Measurements from ENCODE around the gene SURF2.
"Not testable (repeated sequence)": the region's sequence is repeated elsewhere in the genome, so short reads cannot be mapped to it uniquely, and the experiment has no call there.

SURF2 gene

DNA sequence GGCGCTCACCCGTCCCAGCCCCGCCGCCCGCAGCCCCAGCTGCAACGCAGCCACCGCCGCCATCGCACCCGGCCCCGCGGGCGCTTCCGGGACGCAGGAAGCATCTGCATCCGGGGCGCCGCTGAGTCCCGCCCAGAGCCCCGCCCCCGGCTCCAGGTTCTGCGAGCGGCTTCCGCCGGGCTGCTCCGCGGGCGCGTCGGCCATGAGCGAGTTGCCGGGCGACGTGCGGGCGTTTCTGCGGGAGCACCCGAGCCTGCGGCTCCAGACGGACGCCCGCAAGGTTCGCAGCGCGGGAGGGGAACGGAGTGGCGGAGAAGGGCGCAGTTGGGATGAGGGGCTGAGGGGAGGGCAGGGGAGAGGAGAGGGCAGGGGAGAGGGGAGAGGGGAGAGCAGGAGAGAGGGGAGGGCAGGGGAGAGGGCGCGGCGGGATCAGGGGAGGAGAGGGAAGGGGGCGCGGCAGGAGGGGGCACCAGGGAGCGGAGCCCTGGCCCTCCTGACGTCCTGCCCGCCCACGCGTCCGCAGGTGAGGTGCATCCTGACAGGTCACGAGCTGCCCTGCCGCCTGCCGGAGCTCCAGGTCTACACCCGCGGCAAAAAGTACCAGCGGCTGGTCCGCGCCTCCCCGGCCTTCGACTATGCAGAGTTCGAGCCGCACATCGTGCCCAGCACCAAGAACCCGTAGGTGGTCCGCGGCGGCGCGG, at the start of gene SURF2, which contains the start of gene SURF1:
TSS of gene SURF2 (plus strand) at position 160 of the 701 bp plus-strand sequence. CDS start at position 203, 43 bp downstream.
TSS of gene SURF1 (minus strand) at position 97 of the 701 bp plus-strand sequence. CDS start at position 63, 34 bp downstream.
- DNase-seq (ENCODE audit: low spot score), result peak; percentile 84

DNA sequence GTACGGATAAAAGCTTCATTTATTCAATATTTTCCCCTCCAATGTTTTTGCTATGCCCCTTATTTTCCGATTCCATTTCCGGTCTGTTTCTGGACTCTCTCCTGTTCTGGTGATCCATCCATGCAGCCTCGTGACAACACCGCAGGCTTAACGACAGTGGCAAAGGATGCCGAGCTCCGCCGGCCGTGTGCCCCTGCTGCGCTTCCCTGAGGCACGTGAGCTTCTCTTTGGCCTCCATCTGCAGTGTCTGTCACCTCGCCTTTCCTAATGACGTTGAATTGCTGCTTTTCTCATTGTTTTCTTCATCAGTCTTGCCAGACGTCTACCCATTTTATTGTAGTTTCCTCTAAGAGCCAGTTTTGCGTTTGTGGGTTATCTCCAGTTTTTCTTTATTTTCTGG, 49.0 kb upstream of the SURF2 start:
- DNase-seq (ENCODE audit: low spot score), result no peak

DNA sequence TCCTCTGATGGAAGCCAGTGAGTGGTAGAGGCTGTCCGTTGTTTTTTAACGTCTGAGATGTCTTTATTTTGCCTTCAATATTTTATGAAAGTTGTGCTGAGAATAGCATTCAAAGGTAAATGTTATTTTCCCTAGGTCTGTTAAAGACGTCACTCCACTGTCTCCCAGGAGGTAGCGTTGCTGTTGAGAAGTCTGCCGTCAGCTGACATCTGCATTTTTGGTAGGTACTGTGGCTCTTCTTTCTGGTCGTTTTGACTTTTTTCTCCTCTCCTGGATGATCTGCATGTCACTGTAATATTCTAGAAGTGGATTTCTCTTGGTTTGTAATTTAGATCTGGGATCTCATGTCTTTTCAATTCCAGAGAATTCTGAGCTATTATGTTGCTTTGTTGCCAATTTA, 46.7 kb upstream of the SURF2 start:
- no peak for DNase-seq (ENCODE audit: low spot score)

DNA sequence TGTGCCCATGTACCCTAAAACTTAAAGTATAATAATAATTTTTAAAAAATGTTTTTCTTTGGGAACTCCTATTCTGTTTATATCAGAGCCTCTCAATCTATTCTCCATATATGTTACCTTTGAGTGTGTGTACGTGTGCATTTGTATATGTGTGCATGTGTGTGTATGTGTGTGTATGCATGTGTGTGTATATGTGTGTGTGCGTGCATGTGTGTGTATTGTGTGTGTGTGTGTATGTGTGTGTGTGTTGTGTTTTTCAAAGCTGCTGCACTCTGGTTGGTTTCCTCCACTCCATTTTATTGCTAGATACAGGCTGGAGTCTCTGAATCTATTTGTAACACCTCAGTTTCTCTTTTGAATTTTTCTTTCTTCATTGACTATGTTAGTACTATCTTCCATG, 40.4 kb upstream of the SURF2 start:
- DNase-seq (ENCODE audit: low spot score), result no peak

DNA sequence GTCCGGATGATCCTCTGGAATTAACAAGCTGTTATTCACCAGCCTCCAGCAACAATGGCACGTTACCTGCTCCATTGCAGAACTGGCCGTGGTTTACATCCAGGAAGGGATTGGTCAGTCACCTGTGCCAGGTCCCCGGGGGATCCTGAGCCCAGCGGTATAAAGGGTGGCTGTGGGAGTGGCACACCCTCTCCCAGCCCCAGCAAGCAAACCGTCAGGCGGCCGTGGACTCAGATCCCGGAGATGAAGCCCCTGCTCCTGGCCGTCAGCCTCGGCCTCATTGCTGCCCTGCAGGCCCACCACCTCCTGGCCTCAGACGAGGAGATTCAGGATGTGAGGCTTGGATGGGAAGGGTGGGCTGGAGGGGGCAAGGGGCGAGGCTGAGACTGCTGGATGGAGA, 38.8 kb upstream of the SURF2 start:
- DNase-seq (ENCODE audit: low spot score), result not testable (repeated sequence)

DNA sequence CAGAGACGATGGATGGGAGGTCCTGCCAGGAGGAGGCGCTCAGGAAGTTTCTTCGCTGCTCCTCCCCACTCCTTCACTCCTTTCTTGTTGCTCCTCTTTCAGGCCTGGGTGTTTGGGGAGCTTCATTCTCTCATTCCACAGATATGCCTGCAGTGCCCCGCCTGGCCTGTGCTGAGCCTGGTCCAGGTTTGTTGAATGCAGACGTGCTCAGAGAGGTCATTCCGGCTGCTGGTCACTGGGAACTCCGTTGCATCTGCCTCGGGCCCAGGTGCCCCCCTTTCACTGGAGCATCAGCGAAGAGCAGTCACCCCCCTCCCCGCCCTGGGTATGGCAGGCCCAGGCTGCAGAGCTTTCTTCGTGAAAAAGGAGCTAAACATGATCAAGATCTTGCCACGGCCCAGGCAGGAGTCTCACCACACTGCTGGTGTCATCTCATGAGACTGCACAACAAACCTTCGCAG, 35.9 kb upstream of the SURF2 start:
- no peak for DNase-seq (ENCODE audit: low spot score)

DNA sequence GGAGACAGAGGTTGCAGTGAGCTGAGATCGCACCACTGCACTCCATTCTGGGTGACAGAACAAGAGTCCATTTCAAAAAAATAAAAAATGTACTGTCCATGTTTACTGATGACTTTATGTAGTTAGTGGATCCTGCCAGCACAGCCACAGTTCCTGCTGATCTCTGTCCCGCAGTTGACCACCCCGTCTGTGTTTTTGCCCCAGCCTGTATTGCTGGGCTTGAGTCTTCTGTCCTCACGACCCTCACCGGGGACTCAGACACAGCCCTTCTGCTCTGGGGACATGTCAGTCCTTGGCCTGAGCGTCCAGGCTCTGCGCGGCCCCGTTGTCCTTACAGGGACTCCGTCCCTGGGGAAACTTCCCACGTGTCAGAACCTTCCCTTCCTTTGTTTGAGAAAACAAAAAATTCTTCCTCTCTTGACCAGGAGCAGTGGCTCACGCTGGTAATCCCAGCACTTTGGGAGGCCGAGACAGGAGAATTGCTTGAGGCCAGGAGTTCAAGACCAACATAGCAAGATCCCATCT, 34.9 kb upstream of the SURF2 start:
- no peak for DNase-seq (ENCODE audit: low spot score)

DNA sequence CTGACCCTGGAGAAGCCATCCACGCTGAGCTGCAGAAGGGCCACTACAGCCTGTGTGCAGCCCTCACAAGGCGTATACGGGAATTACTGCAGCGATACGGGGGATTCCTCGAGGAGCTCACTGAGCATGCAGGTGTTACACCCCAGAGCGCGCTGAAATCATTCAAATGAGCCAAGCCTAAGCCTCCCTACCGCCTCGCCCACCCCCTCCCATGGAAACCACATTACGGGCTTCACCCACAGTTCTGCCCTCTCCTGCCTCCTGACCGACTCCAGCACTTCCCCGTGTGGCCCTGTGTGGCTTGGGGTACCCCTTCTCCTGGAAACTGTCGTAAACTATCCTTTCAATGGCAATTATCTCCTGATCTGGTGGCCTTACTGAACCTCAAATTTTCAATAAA, 33.6 kb upstream of the SURF2 start:
- DNase-seq (ENCODE audit: low spot score), result no peak

DNA sequence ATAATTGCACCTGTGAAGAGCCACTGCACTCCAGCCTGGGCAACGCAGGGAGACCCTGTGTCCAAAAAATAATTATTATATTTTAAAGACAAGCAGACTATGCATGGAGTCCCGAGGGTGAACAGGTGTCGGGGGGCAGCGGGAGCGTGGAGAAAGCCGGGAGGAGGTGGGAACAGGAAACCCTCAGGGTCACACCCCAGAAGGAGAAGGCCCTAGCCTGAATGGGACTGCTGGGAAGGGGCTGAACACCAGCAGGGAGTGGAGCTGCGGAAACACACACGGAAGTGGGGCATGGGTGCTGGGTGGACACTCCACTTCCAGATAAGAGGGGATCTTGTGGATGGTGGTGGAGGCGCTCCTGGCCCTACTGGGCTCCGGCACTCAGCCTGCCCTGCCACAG, 33.1 kb upstream of the SURF2 start:
- DNase-seq (ENCODE audit: low spot score), result no peak

DNA sequence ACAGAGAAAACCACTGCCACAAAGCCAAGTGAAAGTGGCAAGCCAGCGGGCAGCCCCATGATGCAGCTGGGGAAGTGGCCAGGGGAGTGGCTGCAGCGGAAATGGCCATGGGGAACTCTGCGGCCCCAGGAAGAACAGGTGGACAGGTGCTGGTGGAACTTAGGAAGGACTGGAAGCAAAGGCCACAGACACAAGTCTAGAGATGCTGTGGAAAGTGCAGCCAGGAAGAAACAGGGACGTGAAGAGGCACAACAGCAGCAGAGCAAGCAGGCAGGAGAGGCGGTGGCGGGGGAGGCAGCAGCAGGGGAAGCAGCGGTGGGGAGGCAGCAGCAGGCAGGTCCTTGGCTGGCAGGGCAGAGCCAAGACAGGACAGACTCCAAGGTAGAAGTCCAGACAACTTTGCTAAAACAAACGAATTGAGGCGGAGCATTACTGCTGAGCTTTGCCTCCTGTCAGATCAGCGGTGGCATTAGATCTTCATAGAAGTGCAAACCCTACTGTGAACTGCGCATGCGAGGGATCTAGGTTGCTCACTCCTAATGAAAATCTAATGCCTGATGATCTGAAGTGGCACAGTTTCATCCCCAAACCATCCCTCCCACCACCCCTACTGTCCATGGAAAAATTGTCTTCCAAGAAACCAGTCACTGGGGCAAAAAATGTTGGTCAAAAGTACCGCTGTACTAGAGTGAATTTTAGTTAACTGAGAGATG, 32.2 kb upstream of the SURF2 start:
- no peak for DNase-seq (ENCODE audit: low spot score)

DNA sequence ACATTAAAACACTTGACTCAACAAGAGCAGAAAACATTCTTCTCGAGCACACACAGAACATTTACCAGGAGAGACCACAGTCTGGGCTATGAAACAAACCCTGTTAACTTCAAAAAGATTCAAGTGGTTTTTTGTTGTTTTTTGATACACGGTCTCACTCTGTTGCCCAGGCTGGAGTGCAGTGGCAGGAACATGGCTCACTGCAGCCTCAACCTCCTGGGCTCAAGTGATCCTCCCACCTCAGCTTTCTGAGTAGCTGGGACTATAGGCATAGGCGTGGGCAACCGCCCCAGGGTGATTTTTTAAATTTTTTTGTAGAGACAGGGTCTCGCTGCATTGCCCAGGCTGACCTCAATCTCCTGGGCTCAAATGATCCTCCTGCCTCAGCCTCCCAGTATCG, 29.3 kb upstream of the SURF2 start:
- not testable (repeated sequence) for DNase-seq (ENCODE audit: low spot score)

DNA sequence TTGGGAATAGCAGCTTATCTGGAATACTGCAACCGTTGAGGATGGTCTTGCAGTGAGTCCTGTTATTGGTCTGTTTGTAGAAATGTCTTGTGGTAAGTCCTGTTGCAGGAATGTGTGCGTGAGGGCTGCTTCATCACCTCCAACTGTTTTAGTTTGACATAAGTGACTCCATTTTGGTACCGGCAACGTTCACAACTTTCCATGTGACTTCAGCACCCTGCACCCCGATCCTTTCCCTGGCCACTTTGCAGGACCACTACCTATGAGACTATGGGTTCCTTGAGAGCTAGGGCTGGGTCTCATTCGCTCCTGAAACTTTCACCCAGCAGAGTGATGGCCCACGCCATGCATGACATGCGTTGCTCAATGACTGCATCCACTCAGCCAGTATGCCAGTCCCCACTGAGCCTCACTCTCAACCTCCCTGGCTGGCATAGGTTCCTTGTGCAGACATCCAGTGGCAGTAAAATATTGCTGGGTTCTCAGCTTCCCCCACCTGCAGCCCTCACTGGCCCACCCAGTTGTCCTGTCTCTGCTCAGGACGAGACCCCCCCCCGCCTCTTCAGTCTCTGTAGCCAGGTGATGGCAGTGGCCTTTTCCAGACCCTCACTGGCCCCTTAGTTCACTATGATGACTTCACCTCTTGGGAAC, 28.4 kb upstream of the SURF2 start:
- no peak for DNase-seq (ENCODE audit: low spot score)

DNA sequence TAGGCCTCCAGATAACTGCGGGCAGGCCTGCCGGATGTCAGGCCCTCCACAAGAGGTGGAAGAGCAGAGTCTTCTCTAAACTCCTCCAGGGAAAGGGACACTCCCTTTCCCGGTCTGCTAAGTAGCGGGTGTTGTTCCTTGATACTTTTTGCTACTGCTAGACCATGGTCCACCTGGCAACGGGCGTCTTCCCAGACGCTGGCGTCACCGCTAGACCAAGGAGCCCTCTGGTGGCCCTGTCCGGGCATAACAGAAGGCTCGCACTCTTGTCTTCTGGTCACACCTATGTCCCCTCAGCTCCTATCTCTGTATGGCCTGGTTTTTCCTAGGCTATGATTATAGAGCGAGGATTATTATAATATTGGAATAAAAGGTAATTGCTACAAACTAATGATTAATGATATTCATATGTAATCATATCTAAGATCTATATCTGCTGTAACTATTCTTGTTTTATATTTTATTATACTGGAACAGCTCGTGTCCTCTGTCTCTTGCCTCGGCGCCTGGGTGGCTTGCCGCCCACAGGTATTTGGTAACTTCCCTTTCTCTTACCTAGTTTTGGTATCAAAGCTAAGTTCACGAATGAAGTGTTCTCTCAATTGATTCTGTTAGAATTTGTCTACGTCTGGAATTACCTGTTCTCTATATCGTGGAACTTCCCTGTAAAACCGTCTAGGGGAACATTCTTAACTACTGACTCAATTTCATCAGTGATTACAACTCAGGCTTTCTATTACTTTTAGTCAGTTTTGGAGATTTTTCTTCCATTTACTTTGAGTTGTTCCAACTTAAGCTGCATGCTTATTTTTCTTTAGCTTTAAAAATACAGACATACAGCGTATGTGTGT, 26.8 kb upstream of the SURF2 start:
- not testable (repeated sequence) for DNase-seq (ENCODE audit: low spot score)

DNA sequence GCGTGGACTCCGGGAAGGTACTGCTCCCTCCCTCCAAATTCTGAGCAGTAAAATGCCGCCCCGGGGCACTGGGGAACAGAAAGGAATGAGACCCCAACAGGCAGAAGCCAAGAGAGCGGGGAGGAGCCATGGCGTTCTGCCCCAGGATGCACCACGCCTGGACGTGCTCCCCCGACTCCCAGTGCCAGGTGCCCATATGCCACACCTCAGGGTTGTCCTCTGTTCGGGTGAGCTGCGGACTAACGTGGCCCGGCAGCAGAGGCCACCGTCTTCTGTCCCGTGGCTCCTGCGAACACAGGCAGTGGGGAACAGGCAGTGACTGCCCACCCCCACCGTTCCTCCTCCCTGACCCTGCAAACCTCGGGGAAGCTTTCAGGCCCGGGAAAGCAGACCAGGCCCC, 25.1 kb upstream of the SURF2 start:
- no peak for DNase-seq (ENCODE audit: low spot score)

DNA sequence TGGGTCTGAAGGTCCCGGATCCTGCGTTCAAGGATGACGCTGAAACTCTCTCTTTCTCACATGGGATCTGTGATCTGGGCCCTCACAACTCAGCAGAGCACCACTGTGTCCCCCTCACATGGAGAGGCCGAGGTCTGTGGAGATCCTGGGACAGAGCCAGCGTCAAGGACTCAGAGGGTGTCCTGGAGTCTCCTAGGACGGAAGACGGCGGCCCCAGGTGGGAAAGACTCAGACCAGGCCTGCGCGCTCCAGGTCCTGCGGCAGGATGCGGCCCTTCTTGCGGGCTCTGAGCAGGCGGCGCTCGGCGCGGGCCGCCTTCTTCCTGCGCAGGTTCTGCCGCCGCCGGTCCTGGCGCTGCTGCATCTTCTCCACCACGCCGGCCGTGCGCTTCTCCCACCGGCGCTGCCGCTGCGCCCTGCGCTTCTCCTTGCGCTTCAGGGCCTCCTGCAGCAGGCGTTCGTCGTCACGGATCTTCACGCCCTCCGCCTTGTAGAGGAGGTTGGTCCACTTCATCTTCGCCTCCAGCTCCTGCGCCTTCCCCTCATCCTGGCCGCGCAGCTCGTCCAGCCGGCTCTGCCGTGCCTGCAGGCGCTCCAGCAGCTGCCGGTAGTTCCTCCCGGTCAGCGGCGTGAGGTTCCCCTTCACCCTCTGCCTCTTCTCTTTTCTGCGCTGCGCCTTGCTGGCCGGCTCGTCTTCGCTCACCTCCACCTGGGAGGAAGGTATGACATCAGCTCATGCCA, 24.5 kb upstream of the SURF2 start:
- DNase-seq (ENCODE audit: low spot score), result no peak

DNA sequence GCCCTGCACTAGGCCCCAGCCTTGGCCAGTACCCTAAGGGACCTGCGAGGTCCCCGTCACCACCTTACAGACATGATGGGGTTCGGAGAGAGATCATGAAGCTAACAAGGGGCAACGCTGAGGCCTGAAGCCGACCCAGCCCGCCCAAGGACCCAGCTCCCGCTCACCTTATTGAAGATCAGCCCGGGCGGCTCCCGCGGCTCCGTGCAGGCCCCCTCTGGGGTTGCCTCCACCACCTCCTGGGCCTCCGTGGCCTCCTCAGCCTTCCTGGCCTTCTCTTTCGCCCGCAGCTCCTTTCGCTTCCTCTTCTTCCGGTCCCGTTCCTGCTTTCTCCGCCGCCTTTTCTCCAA, 24.0 kb upstream of the SURF2 start:
- no peak for DNase-seq (ENCODE audit: low spot score)

DNA sequence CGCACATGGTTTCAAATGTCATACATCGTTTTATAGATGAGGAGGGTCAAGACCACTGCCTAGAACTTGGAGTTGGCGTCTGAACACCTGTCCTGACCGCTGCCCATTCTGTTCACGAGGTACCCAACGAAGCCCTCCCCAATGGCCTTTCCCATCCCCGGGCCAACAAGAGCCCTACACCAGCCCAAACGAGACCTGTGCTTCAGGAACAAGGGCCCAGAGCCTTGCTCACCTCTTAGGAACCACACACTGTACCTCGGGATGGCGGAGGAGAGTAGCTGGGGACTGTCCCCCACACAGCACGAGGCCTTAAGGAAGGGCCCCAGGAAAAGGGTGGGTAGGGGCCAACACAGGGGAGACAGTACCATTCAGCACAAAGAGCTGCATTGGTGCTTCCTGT, 23.3 kb upstream of the SURF2 start:
- DNase-seq (ENCODE audit: low spot score), result no peak

DNA sequence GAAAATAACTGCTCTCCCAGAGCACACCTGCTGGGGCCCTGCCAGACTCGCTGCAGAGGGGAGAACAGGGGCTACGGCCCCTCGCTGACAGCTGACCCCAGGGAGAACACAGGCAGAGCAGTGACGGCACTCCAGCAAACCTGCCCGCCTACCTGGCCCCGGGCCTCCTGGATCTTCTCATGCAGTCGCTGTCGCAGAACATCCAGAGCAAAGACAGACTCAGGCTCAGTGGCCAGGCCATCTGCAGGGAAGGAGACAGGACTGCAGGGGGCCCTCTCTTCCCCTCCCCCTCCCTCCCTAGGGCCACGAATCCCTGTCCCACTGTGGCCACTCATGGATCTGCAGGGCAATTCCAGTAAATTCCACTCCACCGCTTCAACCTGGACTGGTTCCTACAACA, 22.8 kb upstream of the SURF2 start:
- DNase-seq (ENCODE audit: low spot score), result no peak

DNA sequence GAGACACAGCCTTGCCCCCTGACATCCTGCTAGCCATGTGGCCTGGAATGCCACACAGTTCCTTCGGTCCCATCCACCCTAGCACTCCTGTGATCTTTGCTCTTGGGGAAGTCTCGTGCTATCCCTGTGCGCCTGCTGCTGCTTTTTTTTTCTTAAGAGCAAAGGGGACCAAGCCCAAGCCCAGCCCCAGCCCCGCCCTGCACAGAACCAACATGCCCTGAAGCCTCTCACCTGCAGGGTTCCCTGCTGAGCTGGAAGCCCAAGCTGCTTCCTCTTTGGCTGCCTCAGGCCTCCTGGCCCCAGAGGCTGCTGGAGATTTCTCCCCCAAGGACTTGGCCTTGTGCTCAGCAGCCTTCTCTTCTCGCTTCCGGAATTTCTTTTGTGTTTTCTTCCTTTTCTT, 22.2 kb upstream of the SURF2 start:
- DNase-seq (ENCODE audit: low spot score), result no peak

DNA sequence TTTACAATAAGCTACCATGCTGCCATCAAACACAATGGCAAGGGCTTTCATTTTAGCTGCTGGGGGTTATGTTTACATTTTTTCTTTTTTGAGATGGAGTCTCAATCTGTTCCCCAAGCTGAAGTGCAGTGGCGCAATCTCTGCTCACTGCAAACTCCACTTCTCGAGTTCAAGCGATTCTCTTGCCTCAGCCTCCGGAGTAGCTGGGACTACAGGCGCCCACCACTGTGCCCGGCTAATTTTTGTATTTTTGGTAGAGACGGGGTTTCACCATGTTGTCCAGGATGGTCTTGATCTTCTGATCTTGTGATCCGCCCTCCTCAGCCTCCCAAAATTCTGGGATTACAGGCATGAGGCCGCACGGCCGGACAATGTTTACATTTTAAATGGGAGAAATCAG, 21.5 kb upstream of the SURF2 start:
- not testable (repeated sequence) for DNase-seq (ENCODE audit: low spot score)
